HFF-Myc (cell line): Measurements from ENCODE around the gene ERG.

Source experiments
- DNase-seq: peaks from one replicate; pipeline ENCODE4 v3.0.0-alpha.2; 2011; ENCODE audit warnings: low read depth; ENCODE audit errors: extremely low read depth
- H3K4me3 ChIP-seq: replicated peaks from 2 replicates; pipeline ENCODE4 v1.5.1; 2011; ENCODE audit warnings: low read depth, mild to moderate bottlenecking, control low read depth, low read length
- TF ChIP-seq, protein P1 (sequence below): IDR thresholded peaks from 2 replicates; pipeline ENCODE4 v1.5.1; 2012; ENCODE audit warnings: mild to moderate bottlenecking, low read depth, low read length, control low read depth; ENCODE audit errors: missing control alignments

ERG gene

DNA sequence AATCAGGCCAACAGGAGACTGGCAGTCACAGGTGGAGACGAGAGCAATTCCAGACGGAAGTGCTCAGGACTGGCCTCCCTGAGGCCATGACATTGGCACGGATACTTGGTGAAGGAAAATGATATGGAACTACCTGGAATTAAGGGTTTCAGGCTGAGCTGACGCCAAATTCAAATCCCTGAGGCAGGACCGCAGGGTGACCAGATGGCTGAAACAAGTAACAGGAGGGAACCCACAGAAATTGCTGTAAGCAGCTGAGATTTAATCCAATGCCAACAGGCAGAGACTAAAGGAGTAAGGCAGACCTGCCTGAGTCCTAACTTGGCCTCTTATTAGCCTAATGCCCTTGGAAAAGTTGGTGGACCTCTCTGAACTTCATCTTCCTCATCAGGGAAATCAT lies 76.2 kb downstream of the ERG start:
- TF ChIP-seq, protein P1, sequence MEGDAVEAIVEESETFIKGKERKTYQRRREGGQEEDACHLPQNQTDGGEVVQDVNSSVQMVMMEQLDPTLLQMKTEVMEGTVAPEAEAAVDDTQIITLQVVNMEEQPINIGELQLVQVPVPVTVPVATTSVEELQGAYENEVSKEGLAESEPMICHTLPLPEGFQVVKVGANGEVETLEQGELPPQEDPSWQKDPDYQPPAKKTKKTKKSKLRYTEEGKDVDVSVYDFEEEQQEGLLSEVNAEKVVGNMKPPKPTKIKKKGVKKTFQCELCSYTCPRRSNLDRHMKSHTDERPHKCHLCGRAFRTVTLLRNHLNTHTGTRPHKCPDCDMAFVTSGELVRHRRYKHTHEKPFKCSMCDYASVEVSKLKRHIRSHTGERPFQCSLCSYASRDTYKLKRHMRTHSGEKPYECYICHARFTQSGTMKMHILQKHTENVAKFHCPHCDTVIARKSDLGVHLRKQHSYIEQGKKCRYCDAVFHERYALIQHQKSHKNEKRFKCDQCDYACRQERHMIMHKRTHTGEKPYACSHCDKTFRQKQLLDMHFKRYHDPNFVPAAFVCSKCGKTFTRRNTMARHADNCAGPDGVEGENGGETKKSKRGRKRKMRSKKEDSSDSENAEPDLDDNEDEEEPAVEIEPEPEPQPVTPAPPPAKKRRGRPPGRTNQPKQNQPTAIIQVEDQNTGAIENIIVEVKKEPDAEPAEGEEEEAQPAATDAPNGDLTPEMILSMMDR, result no peak
- H3K4me3 ChIP-seq, result no peak overlapping the region
- no peak for DNase-seq

DNA sequence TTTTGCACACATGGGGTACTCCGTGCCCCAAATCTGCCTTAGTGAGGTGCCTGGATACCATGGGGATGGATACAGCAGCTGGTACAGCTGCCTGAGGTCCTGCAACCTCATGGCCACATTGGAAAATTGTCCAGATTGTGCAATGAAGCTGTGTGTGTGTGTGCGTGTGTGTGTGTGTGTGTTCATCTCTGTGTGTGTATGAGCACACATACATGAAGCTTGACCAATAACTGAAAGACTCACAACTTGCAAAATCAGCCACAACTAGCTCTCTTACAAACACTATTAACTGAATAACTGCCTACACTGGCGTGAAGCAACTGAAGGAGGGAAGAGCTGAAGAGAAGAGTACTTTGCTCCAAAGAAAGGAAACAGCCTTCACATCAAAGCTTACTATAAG lies 78.1 kb downstream of the ERG start:
- no peak for DNase-seq
- no peak overlapping the region for H3K4me3 ChIP-seq
- TF ChIP-seq, protein P1, result no peak

DNA sequence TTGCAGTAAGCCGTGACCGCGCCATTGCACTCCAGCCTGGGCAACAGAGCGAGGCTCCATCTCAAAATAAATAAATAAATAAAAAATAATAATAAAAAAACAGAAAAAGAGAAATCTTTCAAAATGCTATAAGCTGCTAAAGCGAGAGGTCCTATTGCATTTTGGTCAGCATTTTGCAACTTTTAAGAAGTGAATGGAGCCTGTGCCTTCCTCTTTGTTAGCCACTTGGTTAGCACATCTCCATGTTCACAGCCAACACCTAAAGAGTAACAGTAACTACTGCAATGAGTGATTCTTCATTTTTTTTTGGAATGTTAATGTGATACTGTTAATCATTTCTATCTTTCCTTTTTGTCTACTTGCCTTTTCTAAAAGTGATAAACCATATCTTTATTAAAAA lies 80.6 kb downstream of the ERG start:
- no peak overlapping the region for H3K4me3 ChIP-seq
- DNase-seq, result no peak
- TF ChIP-seq, protein P1, result no peak

DNA sequence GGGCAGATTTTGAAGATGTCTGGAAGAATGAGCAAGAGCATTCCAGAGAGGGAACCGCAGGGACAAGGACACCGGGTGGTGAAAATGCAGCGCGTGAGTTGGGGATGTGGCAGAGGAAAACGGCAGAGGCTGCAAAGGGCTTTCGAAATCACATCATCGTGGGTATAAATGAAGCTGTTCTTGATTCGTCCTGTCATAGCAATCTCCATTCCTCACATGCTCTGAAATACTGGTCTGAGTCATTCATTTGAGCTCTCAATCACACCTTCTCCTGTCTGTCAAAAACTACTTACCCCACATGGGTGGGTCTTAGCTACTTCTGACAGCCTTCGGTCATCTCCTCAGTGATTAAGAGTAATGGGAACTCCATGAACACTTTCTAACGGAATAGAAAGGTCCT lies 81.5 kb downstream of the ERG start:
- DNase-seq, result no peak
- TF ChIP-seq, protein P1, result no peak
- no peak overlapping the region for H3K4me3 ChIP-seq

DNA sequence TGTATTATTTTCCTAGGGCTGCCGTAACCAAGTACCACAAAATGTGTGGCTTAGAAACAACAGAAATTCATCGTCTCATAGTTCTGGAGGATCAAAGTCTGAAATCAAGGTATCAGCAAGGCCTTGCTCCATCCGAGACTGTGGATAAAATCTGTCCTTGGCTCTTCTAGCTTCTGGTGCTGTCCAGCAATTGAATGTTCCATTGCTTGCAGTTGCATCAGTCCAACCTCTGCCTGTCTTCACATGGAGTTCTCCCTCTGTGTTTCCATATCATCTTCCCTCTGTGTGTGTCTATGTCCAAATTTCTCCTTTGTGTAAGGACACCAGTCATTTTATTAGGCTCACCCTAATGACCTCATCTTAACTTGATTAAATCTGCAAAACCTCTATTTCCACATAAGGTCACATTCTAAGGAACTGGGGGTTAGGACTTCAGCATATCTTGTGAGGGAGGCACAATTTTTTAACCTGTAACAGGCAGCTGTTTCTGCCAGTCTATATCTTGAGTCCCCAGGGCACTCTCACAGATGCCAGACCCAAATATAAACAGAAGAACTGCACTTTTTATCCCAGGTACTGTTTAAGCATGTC lies 84.2 kb downstream of the ERG start:
- H3K4me3 ChIP-seq, result no peak overlapping the region
- TF ChIP-seq, protein P1, result no peak
- DNase-seq, result no peak

DNA sequence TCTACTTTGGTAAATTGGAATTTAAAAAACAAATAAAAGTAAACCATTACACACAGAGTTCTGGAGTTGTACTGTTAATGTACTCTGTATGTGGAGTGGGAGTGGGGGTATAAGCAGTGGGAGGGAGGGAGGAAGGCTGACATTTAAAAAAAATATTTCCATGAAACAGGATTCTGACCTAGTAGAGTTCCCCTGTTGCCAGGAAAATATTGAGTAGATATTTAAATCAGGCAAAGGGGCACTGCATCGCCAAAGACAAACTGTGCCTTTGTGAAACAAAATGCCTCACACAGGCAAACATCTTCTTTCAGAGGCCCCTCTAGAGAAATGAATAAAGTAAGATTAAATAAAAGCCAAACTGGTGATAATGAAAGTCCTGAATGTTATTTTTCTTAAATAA lies 87.8 kb downstream of the ERG start:
- H3K4me3 ChIP-seq, result no peak overlapping the region
- DNase-seq, result no peak
- TF ChIP-seq, protein P1, result no peak

DNA sequence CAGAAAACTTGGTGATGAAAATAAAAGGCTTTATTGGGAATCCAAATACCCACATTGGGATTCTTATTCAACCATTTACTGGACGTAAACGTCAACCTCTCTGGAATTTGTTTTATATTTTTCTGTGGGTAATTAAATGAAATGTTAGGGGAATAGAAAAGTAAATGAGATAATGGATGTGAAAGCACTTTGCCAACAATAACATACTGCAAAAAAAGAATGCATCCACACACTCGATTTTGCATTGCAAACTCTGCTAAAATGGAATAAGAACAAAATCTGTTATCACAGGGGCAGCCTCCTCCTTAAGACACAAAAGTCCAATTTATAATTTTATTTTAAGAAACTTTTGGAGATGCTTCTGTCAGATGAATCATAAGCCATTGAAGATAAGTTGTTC lies 88.4 kb downstream of the ERG start:
- H3K4me3 ChIP-seq, result no peak overlapping the region
- DNase-seq, result no peak
- TF ChIP-seq, protein P1, result no peak
